Measurements from ENCODE around the gene PLEKHA5.

DNA sequence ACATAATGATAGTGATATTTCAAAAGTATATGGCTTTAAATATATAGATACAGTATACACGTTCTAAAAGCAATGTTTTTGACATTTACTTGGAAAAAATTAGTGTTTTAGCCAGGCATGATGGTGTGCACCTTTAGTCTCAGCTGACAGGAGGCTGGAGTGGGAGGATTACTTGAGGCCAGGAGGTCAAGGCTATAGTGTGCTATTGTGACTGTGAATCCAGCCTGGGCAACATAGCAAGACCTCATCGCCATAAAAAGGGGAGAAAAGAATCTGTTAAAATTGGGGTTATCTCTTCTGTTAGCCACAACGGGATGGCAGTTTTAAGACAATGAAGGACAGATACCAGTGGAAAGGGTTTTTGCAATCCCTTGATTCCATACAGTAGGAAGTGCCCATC, 95.2 kb downstream of the PLEKHA5 start:
- TF ChIP-seq POLR2AphosphoS5 (IDR thresholded peaks at IDR 0.05) (no peak), POLR2A (IDR thresholded peaks at IDR 0.05) (no peak), CTCF (IDR thresholded peaks at IDR 0.05) (no peak)
